ENCODE measurements around the gene OLFML2A. TPM values are rescaled to one million over a fixed set of nuclear protein-coding genes. Genes with fewer than 3 reads are reported as not detected.

OLFML2A gene
- total RNA-seq, 2 experiments from 2014 or later = 4.4 to 6.7 TPM

DNA sequence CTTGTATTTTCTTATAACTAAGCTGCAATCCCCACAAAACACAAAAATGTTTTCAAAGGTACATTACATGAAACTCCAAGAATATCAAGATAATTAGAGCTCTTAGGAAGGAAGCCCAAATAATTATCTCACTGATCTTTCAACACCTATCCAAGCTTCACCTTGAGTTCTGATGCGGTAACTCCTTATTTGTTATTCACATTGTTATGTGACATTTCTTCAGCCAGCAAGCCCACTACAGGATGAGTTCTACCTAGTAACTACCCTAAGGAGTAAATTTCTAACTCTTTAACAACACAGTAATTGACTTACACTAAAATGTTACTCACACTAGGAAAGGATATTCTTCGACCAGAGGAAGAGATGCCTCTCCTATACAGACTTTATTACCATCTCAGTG, 15.7 kb upstream of the OLFML2A start:
- intact Hi-C loops (cut with micrococcal nuclease; ENCODE audit: unreplicated experiment) = no loop called here
- H3K79me2 ChIP-seq (ENCODE audit: insufficient read depth, low read depth, low read length) = peaks cover 95% of the 10 kb centered on the region
- CTCF ChIA-PET (ENCODE audit: unreplicated experiment) = no interaction called here
- no peaks in the 10 kb centered on the region for H3K9me2 ChIP-seq (ENCODE audit: insufficient read depth, low read length)
- DNase-seq (ENCODE audit: low spot score) = no peak
- H2AFZ ChIP-seq (ENCODE audit: low read length) = no peak overlapping the region
- TF ChIP-seq EZH2phosphoT487 (IDR thresholded peaks at IDR 0.05; ENCODE audit: borderline replicate concordance, low read depth, low read length) = no peak
- TF ChIP-seq, protein P1, sequence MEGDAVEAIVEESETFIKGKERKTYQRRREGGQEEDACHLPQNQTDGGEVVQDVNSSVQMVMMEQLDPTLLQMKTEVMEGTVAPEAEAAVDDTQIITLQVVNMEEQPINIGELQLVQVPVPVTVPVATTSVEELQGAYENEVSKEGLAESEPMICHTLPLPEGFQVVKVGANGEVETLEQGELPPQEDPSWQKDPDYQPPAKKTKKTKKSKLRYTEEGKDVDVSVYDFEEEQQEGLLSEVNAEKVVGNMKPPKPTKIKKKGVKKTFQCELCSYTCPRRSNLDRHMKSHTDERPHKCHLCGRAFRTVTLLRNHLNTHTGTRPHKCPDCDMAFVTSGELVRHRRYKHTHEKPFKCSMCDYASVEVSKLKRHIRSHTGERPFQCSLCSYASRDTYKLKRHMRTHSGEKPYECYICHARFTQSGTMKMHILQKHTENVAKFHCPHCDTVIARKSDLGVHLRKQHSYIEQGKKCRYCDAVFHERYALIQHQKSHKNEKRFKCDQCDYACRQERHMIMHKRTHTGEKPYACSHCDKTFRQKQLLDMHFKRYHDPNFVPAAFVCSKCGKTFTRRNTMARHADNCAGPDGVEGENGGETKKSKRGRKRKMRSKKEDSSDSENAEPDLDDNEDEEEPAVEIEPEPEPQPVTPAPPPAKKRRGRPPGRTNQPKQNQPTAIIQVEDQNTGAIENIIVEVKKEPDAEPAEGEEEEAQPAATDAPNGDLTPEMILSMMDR (conservative IDR thresholded peaks at IDR 0.05; ENCODE audit: low read length) = no peak
- H3K4me1 ChIP-seq (ENCODE audit: insufficient read depth, low read length, poor library complexity, severe bottlenecking) = peaks cover 54% of the 10 kb centered on the region
- no peak overlapping the region for H3K4me3 ChIP-seq (ENCODE audit: low read depth, low read length, poor library complexity, severe bottlenecking)
- no peaks in the 10 kb centered on the region for H3K36me3 ChIP-seq (ENCODE audit: insufficient read depth, low read length)
- POLR2A ChIA-PET = interaction anchor here (0.6 to 2.1 kb wide), 5 partner anchors 8 to 484 kb away, joined by 4 to 8 read pairs (median 5); no protein-coding TSS in a partner anchor
- BruUV-seq (replicated peaks) = no TSS peak
- H4K20me1 ChIP-seq (ENCODE audit: insufficient read depth, low read length) = peaks cover 50% of the 10 kb centered on the region
- no peaks in the 10 kb centered on the region for H3K9me3 ChIP-seq (ENCODE audit: low read length)
- no peak overlapping the region for H3K4me2 ChIP-seq (ENCODE audit: low read length)
- no peak overlapping the region for H3K27ac ChIP-seq (ENCODE audit: low read depth, low read length, poor library complexity, severe bottlenecking)

DNA sequence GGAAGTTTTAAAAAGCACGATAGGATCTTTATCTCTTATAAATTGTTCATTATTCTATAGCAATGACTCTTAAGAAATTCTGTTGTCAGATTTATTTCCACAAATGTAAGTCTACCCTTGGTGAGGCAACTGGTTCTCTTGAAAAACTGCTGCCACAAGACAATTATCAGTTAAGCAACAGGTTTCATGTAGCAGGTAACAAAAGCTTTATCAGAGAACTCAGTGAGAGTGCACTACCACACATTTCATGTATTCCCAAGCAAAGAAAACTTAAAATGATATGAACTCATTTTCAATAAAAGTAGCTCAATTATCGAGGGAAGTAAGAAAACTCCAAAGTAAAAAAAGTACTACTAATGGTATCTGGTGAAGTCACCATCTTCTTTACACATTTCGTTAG, 15.2 kb upstream of the OLFML2A start:
- BruUV-seq (replicated peaks) = no TSS peak

DNA sequence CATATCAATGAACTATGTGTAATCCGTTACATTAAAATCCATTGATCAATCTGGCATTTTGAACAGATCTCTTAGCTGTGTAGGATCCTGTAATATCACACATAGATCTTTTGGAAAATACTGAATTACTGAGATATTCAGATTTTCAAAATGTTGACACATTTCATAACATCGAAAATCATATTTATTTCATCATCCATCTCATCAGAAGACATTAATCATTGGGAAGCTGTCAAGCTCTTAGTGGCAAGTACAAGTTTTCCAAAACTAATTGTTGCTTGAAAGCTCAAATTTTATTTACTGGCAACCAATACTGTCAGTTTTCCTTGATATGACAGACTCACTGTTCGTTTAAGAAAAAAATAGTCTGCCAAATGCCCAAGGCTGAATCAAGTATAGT, 14.3 kb upstream of the OLFML2A start:
- TF ChIP-seq EZH2phosphoT487 (IDR thresholded peaks at IDR 0.05; ENCODE audit: borderline replicate concordance, low read depth, low read length) = no peak
- TF ChIP-seq, protein P1 (conservative IDR thresholded peaks at IDR 0.05; ENCODE audit: low read length) = no peak
- H2AFZ ChIP-seq (ENCODE audit: low read length) = no peak overlapping the region
- BruUV-seq (replicated peaks) = no TSS peak
- no peaks in the 10 kb centered on the region for H3K9me2 ChIP-seq (ENCODE audit: insufficient read depth, low read length)
- H3K4me3 ChIP-seq (ENCODE audit: low read depth, low read length, poor library complexity, severe bottlenecking) = no peak overlapping the region
- ChIA-PET POLR2A (interaction anchor here (0.6 to 2.1 kb wide), 3 partner anchors 20 to 891 kb away, joined by 3 to 8 read pairs (median 3); no protein-coding TSS in a partner anchor), CTCF (ENCODE audit: unreplicated experiment) (no interaction called here)
- H3K4me2 ChIP-seq (ENCODE audit: low read length) = no peak overlapping the region
- peaks cover 68% of the 10 kb centered on the region for H3K4me1 ChIP-seq (ENCODE audit: insufficient read depth, low read length, poor library complexity, severe bottlenecking)
- H3K27ac ChIP-seq (ENCODE audit: low read depth, low read length, poor library complexity, severe bottlenecking) = no peak overlapping the region
- DNase-seq (ENCODE audit: low spot score) = no peak
- H3K36me3 ChIP-seq (ENCODE audit: insufficient read depth, low read length) = no peaks in the 10 kb centered on the region
- no peaks in the 10 kb centered on the region for H3K9me3 ChIP-seq (ENCODE audit: low read length)
- intact Hi-C loops (cut with micrococcal nuclease; ENCODE audit: unreplicated experiment) = no loop called here
- peaks cover 54% of the 10 kb centered on the region for H4K20me1 ChIP-seq (ENCODE audit: insufficient read depth, low read length)
- H3K79me2 ChIP-seq (ENCODE audit: insufficient read depth, low read depth, low read length) = peaks cover 95% of the 10 kb centered on the region

More for the DNA sequence above, 15.2 kb upstream of the OLFML2A start:
- POLR2A ChIA-PET = interaction anchor here (0.6 to 2.1 kb wide), 4 partner anchors 11 to 51 kb away, joined by 3 to 8 read pairs (median 4); no protein-coding TSS in a partner anchor
- Histone ChIP-seq H4K20me1 (ENCODE audit: insufficient read depth, low read length) (peaks cover 55% of the 10 kb centered on the region), H3K36me3 (ENCODE audit: insufficient read depth, low read length) (no peaks in the 10 kb centered on the region), H3K27ac (ENCODE audit: low read depth, low read length, poor library complexity, severe bottlenecking) (no peak overlapping the region), H3K9me2 (ENCODE audit: insufficient read depth, low read length) (no peaks in the 10 kb centered on the region), H3K79me2 (ENCODE audit: insufficient read depth, low read depth, low read length) (peaks cover 95% of the 10 kb centered on the region), H3K9me3 (ENCODE audit: low read length) (no peaks in the 10 kb centered on the region), H3K4me2 (ENCODE audit: low read length) (no peak overlapping the region), H2AFZ (ENCODE audit: low read length) (no peak overlapping the region), H3K4me3 (ENCODE audit: low read depth, low read length, poor library complexity, severe bottlenecking) (no peak overlapping the region), H3K4me1 (ENCODE audit: insufficient read depth, low read length, poor library complexity, severe bottlenecking) (peaks cover 59% of the 10 kb centered on the region)
- intact Hi-C loops (cut with micrococcal nuclease; ENCODE audit: unreplicated experiment) = no loop called here
- TF ChIP-seq, protein P1 (conservative IDR thresholded peaks at IDR 0.05; ENCODE audit: low read length) = no peak
- TF ChIP-seq EZH2phosphoT487 (IDR thresholded peaks at IDR 0.05; ENCODE audit: borderline replicate concordance, low read depth, low read length) = no peak
- CTCF ChIA-PET (ENCODE audit: unreplicated experiment) = no interaction called here
- no peak for DNase-seq (ENCODE audit: low spot score)

Measured in OCI-LY7 (cell line).